Measurements from ENCODE around the gene LIPE.
A peak's percentile ranks its signal among the peaks of the same experiment; 100 is the strongest.

LIPE gene

DNA sequence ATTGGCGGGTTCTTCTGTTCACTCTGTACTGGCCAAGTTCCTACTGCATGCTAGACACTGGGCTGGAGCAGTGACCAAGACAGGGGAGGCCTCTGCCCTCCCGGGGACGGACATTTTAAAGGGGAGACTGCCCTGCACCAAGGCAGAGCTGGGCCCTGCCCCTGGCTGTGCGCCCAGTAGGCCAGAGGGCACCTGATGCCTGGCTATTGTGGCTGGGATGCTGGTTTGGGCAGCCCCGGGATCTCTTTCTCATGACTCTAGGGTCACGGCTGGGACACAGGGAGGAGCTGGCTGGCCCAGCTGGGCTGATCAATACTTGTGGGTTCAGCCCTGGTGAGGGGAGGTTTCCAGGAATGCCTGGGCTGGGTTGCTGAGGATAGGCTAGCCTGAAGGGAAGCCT lies 17.7 kb downstream of the LIPE start:
- DNase-seq: no peak

DNA sequence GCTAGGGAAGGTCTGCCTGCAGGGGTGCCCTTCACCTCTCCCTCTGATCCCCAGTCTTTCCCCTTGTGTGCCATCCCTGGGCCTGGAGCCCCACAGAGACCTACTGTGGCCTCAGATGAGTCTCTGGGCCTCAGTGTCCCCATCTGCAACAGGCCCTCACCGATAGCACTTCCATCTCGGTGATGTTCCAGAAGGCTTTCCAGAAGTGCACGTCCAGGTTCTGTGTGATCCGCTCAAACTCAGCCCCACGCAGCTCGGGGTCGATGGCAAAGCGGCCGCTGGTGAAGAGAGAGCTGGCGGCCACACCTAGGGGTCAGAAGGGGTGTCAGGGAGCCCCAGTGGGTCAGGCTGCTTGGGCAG lies 19.4 kb downstream of the LIPE start:
- no peak for DNase-seq

GRCh38 chr19:42407085-42407815 lies 19.9 kb downstream of the LIPE start:
- no peak for DNase-seq

DNA sequence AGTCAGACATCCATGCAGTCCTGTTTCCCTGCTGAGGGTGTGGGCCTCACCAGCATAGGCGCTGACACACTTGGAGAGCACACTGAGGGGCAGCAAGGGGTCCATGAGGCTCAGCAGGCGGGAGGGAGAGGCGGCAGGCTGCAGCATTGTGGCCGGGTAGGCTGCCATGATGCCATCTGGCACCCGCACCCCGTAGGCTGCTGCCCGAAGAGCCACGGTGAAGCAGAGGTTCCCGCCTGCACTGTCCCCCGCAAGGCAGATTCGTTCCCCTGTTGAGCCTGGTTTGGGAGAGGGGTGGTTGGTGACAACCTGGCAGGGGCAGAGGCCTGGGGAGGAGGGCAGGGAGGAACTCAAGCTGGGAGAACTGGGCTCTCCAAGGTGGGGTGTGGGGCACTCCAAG lies 21.1 kb downstream of the LIPE start:
- DNase-seq: no peak

GRCh38 chr19:42403586-42403985 lies 23.6 kb downstream of the LIPE start:
- DNase-seq: no peak

- DNase-seq: no peak
Measured at GRCh38 chr19:42402376-42403116, 24.6 kb downstream of the LIPE start.

DNA sequence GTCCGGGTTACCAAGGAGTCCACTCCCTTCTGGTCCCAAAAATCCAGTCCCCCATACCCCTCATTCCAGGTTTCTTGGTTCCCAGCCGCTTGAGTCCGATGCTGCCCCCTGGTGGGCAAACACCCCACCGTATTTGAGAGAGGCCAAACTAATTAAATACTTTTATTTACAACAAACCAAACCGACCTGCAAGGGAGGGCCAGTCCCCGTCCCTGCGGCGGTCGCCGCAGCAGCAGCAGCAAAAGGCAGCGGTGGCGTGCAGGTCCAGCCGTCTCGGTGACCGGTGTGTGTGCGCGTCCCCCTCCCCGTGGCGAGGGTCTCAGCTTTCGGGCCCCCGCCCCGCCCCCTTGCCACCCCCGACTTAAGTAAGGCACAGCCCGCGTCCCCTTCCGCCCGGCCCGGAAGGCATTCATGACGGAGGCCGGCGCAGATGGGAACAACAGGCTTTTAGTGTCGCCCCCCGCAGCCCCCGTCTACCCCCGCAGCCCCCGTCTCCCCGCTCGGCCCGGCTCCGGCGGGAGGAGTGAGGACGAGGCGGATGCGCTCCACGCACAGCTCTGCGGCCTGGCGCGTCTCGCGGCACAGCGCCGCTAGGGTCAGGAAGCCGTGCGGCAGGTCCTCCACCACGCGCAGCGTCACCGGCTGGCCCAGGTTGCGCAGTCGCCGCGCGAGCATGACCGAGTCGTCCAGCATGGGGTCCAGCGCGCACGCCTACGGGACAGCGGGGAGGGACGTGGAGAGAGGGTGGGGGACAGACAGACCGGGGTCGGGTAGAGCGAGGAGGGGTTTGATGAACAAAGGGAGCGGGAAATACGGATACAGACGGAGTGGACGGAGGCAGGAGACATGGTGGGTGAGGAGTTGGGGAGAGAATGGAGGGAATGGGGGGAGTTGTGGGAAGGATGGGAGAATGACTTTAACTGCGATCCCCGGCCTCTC lies 25.6 kb downstream of the LIPE start:
- DNase-seq: peak; percentile 30

- DNase-seq: no peak
Measured at GRCh38 chr19:42400404-42400803, 26.8 kb downstream of the LIPE start.

- no peak for DNase-seq
Measured at GRCh38 chr19:42397263-42398166, 29.7 kb downstream of the LIPE start.

GRCh38 chr19:42396381-42397262 lies 30.6 kb downstream of the LIPE start:
- DNase-seq: peak; percentile 98

DNA sequence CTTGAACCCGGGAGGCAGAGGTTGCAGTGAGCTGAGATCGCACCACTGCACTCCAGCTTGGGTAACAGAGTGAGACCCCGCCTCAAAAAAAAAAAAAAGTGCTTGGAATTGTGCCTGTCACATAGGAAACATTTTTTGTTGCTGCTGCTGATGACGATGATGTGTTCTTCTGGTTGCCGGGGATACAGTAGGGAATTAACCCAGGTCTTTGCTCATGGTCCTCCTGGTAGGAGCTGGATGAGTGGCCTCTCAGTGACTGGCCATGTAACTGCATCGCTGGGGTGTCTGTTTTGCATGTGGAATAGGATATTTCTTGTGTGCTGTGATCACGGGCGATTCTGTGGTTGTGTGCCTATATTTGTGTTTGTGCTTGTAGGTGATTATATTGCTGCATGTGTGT lies 32.4 kb downstream of the LIPE start:
- DNase-seq: no peak

DNA sequence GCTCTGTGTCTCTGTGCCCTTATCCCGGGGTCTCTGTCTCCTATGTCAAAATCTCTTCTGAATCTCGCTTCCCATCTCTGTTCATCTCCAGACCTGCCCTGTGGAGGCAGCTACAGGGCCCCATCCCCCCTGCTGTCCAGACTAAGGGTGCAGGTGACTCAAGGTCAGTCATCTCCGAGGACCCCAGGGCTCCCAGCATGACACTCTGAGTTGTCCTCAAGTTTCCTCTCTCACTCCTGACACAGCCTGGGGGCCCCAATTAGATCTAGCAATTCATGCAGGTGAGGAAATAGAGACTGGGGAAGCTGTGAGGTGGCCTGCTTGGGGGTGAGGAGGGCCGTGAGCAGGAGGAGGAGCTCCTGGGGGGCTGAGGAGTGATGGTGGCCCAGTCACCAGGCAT lies 35.0 kb downstream of the LIPE start:
- no peak for DNase-seq

- no peak for DNase-seq
Measured at GRCh38 chr19:42389899-42390298, 37.3 kb downstream of the LIPE start, which contains the start of gene CNFN. Gene CNFN (minus strand): TSS chr19:42390297. CDS start chr19:42389037, 1,260 bp downstream.

GRCh38 chr19:42388851-42389489 lies 38.2 kb downstream of the LIPE start:
- DNase-seq: no peak

DNA sequence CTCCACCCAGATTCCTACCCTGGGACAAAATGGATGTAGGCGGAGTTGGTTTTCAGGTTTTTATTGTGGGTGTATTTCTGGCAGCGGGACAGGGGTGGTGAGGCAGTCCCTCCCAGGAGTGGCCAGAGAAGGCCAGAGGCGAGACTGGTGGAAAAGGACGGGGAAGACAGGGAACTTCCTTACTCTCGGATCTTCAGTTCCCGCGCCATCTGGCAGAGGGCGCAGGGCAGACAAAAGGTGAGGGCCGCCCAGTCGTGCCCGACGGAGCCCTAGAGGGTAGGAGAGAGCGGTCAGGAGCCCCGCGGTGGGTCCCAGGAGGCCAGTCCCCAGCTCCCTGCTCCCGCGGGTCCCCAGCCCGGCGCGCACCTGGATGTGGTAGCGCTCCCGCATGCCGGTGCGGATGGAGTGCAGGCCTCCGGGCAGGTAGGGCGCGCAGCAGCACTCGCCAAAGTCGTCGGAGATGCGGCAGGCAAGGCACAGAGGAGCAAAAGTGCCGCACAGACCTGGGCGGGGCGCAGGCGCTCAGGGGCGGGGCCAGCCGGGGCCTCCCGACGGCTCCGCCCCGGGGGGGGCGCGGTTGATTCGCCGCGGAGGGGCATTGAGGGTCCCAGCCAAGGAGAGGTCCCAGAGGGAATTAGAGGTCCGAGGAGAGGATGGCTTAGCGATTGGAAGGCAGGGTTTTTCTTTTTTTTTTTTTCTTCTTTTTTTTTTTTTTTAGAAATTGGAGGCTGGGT lies 40.0 kb downstream of the LIPE start:
- DNase-seq: peak; percentile 66

GRCh38 chr19:42380155-42380554 lies 47.0 kb downstream of the LIPE start:
- DNase-seq: no peak

GRCh38 chr19:42378225-42379215 lies 48.7 kb downstream of the LIPE start:
- no peak for DNase-seq

DNA sequence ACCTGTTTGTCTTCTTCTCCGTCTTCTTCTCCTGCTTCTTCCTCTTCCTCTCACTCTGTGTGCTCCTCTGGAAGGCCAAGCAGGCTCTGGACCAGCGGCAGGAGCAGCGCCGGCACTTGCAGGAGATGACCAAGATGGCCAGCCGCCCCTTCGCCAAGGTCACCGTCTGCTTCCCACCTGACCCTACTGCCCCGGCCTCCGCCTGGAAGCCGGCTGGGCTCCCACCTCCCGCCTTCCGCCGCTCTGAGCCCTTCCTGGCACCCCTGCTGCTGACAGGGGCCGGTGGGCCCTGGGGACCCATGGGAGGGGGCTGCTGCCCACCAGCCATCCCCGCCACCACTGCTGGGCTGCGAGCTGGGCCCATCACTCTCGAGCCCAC lies 51.0 kb downstream of the LIPE start:
- DNase-seq: no peak

Measured in NCI-H774 (cell line).